ENCODE results near the gene PIM3.

The PIM3 gene

DNA sequence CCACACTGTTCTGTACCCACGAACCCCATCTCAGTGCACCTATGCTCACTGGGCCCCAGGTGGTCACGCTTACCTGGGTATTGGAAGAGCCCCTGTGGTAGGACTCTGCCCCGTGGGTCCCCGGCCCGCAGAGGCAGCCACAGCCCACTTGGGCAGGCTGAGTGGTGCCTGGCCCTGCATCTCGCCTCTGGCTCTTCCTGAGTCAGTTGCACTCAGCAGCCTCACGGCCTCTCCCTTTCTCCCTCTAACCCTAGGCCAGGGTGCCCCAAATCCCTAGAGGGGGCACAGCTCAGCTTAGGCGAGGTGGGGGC is 32.4 kb upstream of the PIM3 start:
- no peak for DNase-seq (ENCODE audit: low read depth, low spot score)

DNA sequence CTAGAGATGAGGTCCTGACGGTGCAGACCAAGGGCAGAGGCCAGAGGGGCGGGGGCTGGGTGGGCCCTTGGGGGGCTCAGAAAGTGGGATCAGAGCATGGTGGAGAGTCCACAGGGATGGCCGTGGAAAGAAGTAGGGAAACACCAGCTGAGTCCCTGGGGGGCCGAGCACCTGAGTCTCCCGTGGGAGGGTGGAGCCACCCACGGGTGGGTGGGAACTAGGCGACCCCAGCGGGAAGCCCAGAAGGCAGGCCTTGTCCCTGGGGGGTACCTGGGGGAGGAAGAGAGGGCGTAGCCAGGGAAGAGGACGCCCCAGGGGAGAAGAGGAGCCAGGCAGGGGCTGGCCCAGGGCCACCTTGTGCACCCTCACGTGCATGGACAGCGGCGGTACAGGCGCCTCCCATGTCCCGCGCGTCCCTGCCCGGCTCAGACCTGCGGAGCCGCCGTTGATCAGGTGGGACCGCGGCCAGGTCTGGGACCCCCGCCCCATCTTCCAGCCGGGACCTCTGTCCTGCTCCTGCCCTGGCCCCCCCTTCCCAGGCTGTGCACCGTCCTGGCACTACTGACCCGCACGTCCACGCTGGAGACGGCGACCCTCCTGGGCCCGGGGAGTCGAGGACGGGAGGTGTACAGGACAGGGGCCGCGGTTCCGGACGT is 31.9 kb upstream of the PIM3 start:
- DNase-seq (ENCODE audit: low read depth, low spot score), result no peak

GRCh38 chr22:49929211-49929979 is 31.2 kb upstream of the PIM3 start:
- DNase-seq (ENCODE audit: low read depth, low spot score), result no peak

DNA sequence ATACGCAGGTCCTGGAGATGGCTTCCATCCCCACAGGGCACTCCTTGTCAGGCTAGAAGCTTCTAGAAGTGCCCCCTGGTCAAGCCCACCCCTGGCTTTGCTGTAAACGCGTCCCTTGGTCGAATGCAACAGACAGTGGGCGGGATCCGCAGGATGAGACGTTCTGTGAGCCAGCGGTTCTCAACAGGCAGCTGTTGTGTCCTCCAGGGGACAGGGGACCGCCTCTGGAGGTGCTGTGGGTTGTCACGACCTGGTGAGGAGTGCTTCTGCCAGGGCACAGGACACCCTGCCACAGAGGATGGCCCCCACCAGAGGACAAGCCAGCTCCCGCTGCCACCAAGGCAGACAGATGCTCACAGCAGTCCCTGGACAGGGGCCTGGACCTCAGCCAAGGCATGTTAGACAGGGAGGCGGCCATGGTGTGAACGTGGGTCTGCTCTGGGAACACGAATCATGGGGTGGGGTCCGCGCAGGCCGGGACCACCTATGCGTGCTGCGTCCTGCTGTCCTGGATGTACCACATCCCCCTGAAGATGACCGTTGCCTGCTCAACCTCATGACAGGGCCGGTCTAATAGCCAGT is 30.5 kb upstream of the PIM3 start:
- no peak for DNase-seq (ENCODE audit: low read depth, low spot score)

GRCh38 chr22:49930596-49931412 is 29.8 kb upstream of the PIM3 start:
- DNase-seq (ENCODE audit: low read depth, low spot score), result no peak

DNA sequence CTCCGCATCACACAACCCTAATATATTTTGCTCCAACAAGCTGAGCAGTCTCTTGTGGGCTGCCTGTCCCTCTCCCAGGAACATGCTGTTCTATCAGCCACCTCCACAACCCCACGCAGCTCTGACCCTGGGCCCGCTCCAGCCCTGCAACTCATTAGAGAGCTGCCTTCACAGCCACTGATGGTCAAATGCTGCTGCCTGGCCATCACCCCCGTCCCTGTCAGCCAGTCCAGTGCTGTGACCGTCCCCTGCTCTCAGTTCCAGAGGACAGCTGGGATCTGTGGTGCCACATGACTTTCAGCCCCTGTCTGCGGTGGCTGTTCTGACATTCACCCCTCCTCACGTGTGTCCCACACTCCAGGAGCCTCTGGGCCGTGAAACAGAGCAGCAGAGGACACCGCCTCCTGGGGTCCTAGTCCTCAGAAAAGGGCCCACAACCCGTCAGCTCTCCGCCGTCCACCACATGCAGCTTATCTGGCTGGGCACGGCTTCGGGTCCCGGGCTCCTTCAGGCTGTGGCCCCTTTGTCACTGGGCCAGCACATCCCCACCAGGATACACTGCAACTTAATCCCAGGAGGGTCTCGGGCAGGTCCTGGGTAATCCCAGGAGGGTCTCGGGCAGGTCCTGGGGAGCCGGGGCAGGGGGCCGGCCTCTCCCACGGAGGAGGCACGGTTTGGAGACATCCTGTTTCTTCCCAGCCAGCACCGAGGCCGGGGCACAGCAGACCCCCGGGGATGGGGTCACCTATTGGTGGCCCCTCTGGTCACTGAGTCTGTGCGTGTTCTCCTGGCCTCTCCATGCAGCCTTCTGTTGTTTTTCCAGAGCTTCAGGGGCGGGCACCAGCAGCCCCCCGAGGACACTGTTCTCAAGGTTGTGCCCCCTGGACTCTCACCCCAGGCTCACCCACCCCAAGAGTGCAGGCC is 27.1 kb upstream of the PIM3 start:
- DNase-seq (ENCODE audit: low read depth, low spot score), result no peak

DNA sequence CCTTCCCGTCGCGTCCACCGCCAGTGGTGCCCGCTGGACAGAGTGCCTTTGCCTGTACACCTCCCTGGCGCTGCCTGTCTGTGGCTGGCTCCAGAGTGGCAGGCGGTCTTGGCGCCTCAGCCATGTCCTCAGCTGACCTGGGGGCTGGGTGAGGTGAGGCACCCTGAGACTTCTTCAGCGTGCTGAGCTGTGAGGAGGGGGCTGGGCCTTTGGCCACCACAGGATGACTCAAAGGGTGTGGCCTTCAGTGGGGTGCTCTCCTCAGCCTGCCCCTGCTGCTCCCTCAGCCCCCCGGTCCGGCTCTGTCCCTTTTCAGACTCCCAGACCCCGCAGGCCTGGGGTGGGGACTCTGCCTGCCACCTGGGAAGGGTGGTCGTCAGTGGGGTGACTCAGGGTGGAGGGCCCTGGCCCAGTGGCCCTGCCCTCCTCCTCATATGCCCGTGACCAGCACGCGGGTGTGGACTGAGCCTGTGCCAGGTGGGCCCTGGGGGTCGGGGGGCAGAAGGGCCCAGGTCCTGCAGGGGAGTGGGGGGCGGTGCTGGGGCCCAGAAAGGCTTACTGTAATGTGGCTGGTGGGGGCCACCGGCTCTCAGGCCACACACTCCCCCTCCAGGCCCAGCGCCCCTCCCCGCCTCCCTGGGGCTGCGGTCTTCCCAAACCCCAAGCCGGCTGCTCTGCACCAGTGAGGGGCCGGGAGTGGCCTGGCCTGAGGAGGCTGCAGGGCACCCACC is 26.2 kb upstream of the PIM3 start:
- no peak for DNase-seq (ENCODE audit: low read depth, low spot score)

DNA sequence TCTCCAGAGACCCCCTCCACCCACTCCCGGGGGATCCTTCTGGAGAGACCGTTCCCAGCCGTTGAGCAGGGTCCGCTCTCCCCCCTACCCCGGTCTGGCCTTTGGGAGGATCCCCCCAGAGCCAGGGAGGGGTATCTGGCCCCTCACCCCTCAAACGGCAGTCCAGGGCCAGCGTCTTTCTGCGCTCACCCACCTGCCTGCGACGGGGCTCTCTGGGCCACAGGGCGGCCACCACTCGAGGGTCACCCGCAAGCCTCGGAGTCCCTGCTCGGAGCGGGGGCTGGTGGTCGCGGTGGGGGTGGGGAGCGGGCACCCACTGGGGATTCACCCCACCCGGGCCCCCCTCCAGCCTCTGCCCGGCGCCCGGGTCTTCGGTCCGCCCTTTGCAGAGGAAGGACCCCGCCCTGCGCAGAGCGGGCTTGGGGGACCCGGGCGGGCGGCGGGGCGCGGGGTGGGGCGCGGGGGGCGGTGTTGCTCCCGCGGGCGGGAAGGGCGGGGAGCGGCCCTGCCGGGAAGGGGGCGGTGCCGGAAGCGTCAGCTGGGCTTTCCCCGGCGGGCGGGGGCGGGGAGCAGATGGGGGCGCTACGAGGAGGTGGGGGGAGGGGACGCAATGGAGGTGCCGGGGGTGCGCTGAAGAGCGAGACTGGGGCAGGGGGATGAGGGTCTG is 25.5 kb upstream of the PIM3 start:
- no peak for DNase-seq (ENCODE audit: low read depth, low spot score)

- no peak for DNase-seq (ENCODE audit: low read depth, low spot score)
These were observed 25.0 kb upstream of the PIM3 start for GRCh38 chr22:49935561-49935960.

DNA sequence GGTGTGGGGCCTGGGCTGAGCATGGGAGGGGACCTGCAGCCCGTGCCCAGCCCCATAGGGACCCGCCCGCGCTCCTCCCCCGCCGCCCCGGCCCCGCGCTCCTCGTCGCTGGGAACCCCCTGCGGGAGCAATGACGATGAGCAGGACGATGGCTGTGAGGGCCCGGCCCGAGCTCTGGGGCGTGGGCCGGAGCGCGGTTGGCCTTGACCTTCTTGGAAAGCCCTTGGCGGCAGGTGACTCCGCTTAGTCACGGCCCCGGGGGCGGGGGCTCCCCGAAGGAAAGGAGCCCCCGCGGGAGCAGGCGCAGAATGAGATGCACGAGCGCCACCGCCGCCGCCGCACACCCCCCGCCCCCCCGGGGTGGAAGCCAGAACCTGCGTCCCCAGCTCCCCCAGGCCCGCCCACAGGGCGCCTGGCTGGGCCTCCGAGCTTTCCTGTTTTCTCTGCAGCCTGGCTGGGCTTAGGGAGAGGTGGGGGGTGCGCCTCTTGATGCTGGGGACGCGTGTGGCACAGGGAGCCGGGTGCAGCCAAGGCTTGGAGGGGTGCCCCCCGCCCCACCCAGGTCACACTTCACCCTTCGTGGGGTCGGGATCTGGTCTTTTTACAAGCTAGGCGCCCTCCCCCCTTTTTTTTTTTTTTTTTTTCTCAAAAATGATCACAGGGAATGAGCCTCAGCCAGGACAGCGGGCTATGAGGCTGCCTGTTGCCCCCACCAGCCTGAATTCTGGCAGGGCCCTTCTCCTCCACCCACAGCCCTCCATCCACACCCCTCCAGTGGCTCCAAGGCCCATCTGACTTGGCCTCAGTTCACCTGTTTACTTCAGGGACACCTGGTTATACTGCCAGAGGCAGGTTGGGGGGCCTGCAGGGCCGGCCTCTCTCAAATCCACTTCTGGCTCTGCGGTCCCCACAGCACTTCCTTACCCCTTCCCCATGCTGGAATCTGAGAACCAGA is 24.3 kb upstream of the PIM3 start:
- DNase-seq (ENCODE audit: low read depth, low spot score), result no peak

DNA sequence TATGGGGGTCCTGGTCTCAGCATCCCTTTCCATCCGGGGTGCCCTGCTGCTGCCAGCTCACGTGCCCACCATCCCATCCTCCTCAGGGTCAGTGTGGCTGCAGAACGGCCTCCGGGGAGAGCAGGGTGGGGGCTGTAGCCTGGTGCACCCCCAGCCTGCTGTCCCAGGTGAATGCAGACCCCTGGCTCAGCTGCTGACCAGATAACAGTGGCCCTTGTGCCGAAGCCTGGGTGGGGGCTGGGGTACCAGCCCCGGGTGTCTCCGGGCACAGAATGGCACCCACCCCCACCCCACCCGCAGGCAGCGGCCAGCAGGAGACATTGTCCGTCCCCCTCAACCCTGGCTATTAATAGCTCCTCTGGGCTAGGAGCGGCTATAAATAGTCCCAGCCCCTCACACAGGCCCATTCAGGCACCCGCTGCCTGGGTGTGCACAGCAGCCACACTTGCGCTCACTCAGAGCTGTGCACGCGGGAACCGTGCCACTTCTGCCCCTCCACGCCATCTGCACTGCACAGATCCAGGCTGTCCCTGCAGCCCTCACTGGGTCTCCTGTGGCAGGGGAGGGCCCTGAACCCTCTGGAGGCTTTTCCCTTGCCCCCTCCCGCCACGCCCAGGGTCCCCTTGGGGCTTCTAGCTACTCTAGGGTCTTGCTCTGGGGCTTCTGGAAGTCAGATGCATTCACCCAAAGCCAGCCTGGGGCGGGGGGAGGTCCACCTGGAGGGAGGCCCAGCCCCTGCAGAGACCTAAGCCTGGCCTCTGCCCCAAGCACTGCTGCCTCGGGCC is 23.4 kb upstream of the PIM3 start:
- no peak for DNase-seq (ENCODE audit: low read depth, low spot score)

DNA sequence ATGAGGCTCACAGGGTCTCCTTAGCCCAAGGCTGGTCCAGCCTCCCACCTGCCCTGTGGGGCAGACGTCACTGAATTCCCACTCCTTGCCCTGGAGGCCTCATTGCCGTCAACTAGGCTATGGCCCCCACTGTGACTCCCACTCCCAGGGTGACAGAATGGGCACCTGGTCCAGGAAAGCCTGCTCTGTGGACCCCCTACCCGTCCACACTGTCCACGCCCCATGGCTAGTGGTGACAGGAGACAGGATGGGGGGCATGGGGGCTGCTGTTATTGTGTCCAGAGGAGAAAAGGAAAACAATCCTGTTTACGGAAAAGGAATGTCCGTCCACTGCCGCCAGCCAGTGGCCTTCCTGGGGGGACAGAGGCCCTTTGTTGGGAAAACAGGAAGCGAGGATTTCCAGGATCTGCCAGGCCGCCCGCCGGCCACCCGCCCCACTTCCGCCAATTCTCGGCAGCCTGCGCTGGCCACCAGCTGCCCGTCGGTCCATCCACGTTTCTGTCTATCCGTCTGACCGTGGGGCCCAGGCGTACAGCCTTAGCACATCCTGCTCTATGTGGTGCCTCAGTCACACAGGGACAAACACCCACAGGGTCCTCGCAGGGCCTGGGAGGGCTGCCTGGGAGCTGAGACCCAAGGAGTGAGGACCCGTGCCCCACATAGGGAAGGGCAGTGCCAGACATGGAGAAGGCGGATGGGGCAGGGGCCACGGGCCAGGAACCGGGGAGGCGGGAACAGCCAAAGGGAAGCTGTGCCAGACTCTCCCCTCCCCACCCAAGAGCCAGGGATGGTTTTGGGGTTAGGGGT is 22.6 kb upstream of the PIM3 start:
- DNase-seq (ENCODE audit: low read depth, low spot score), result no peak

- DNase-seq (ENCODE audit: low read depth, low spot score), result no peak
These were observed 21.9 kb upstream of the PIM3 start for GRCh38 chr22:49938565-49939136.

DNA sequence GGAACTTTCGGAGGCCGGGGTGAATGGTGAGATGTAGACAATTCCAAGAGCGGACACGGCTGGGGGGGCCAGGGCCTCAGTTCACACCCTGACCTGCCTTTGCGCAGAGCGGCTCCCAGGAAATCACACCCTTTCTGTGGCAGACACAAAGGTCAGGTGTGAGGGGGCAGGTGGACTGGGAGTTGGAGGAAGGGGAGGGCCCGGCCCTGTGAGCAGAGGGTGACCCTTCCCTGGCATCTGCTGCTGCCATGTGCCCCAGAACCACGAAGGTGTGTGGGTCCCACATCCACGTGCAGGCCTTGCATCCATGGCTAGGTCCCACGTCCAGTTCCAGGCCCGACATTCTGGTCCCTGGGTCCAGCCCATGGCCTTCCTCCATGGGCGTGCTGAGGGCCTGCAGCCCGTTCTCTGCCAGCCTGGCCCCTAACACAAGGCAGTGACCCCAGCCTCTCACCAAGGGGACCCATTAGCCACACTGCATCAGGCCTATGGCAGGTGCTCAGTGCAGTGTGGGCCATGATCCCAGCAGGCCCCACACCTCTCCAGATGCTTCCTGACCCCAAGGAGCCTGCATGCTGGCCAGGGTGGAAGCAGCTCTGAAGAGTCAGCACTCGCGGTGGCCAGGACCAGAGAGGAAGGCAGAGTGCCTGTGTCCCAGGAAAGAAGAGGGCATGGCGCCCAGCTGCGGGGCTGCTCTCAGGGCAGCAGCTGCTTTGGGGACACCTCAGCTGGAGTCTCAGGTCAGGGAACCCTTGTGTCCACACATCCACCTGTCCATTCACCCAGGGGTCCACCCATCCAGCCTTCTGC is 18.9 kb upstream of the PIM3 start:
- DNase-seq (ENCODE audit: low read depth, low spot score), result no peak

- no peak for DNase-seq (ENCODE audit: low read depth, low spot score)
These were observed 17.8 kb upstream of the PIM3 start for GRCh38 chr22:49942565-49943404.
